ENCODE results near the gene OR5AU1. TPM values are rescaled to one million over a fixed set of nuclear protein-coding genes. Genes with fewer than 3 reads are reported as not detected.

The OR5AU1 gene
- total and polyA plus RNA-seq, 2 of the 4 experiments (the other 2 are of a cell fraction) = not detected

GRCh38 chr14:21191809-21192446 is 36.1 kb upstream of the OR5AU1 start:
- ChIA-PET POLR2A (ENCODE audit: unreplicated experiment) (no interaction called here), CTCF (no interaction called here)
- Histone ChIP-seq H3K4me3 (ENCODE audit: insufficient read depth, low read depth, low read length) (peak overlapping the region; percentile 27), H3K18ac (ENCODE audit: low read depth, low read length) (no peak overlapping the region), H3K56ac (ENCODE audit: extremely low read depth, insufficient read depth, low read length) (no peak overlapping the region), H4K20me1 (ENCODE audit: insufficient read depth, low read length) (no peaks in the 10 kb centered on the region), H3K9me3 (ENCODE audit: control insufficient read depth, insufficient read depth, low read length) (no peaks in the 10 kb centered on the region), H3K79me1 (ENCODE audit: low read depth in 1 of 2, low read length in 2 of 2) (no peaks in the 10 kb centered on the region), H4K5ac (ENCODE audit: low read depth, low read length) (no peak overlapping the region), H2BK5ac (ENCODE audit: low read depth, low read length, poor library complexity, severe bottlenecking) (no peak overlapping the region), H3K9me1 (ENCODE audit: insufficient read depth, low read length) (no peaks in the 10 kb centered on the region), H2AFZ (replicated peaks; ENCODE audit: low read length, poor library complexity) (peak overlapping the region; percentile 94), H3K4me1 (ENCODE audit: control insufficient read depth, insufficient read depth, low read length) (no peaks in the 10 kb centered on the region), H3K27me3 (ENCODE audit: control insufficient read depth, insufficient read depth, low read length) (peaks cover 2% of the 10 kb centered on the region; the same call in 1 of the 2 replicates), H2AK9ac (replicated peaks; ENCODE audit: low read depth, low read length, poor library complexity) (peak overlapping the region; percentile 17), H2AK5ac (ENCODE audit: low read depth, low read length) (no peak overlapping the region), H3K36me3 (ENCODE audit: control insufficient read depth, insufficient read depth, low read length) (no peaks in the 10 kb centered on the region), H4K91ac (ENCODE audit: insufficient read depth, low read depth, low read length) (no peak overlapping the region), H2BK120ac (ENCODE audit: low read depth, low read length) (no peak overlapping the region), H3K14ac (replicated peaks; ENCODE audit: low read depth, low read length) (no peak overlapping the region), H3K27ac (ENCODE audit: insufficient read depth, low read length) (no peak overlapping the region), H2BK15ac (ENCODE audit: low read depth, low read length) (no peak overlapping the region), H3K4me2 (ENCODE audit: low read depth, low read length) (peak overlapping the region; percentile 68), H2BK20ac (ENCODE audit: low read depth, low read length) (no peak overlapping the region), H4K8ac (ENCODE audit: low read depth in 2 of 2, low read length in 2 of 2) (no peak overlapping the region; a peak in 1 of 4 replicates), H3K23ac (ENCODE audit: low read depth, low read length) (no peak overlapping the region), H3K4ac (ENCODE audit: low read depth, low read length) (no peak overlapping the region), H3K9ac (ENCODE audit: low read depth, low read length) (no peak overlapping the region)
- in situ Hi-C loops (cut with MboI; ENCODE audit: low sequenced_read_pairs) (no loop called here), dilution Hi-C loops (cut with HindIII; ENCODE audit: low sequenced_read_pairs, unreplicated experiment) (no loop called here), intact Hi-C loops (cut with micrococcal nuclease) (no loop called here)
- no TSS peak for BruUV-seq (replicated peaks)
- TF ChIP-seq CEBPB (IDR thresholded peaks at IDR 0.05; ENCODE audit: low read depth, low read length) (no peak), MAZ (IDR thresholded peaks at IDR 0.05; ENCODE audit: borderline replicate concordance, low read depth, low read length) (peak; percentile 26; the same call in 1 of the 2 replicates)
- 2% methylated on average over 7 of the region's 19 CpGs; no CpG with 5 or more reads in 1 of the 2 experiments for WGBS, 2 experiments (ENCODE audit: extremely low coverage in 2 of 2, insufficient read length in 1 of 2)
- DNase-seq (no peak), ATAC-seq (ENCODE audit: low read depth) (peak; percentile 93)
